ENCODE measurements around the gene ATOH8.

GRCh38 chr2:85761512-85761944 lies 7.7 kb downstream of the ATOH8 start:
- TF ChIP-seq, protein P1, sequence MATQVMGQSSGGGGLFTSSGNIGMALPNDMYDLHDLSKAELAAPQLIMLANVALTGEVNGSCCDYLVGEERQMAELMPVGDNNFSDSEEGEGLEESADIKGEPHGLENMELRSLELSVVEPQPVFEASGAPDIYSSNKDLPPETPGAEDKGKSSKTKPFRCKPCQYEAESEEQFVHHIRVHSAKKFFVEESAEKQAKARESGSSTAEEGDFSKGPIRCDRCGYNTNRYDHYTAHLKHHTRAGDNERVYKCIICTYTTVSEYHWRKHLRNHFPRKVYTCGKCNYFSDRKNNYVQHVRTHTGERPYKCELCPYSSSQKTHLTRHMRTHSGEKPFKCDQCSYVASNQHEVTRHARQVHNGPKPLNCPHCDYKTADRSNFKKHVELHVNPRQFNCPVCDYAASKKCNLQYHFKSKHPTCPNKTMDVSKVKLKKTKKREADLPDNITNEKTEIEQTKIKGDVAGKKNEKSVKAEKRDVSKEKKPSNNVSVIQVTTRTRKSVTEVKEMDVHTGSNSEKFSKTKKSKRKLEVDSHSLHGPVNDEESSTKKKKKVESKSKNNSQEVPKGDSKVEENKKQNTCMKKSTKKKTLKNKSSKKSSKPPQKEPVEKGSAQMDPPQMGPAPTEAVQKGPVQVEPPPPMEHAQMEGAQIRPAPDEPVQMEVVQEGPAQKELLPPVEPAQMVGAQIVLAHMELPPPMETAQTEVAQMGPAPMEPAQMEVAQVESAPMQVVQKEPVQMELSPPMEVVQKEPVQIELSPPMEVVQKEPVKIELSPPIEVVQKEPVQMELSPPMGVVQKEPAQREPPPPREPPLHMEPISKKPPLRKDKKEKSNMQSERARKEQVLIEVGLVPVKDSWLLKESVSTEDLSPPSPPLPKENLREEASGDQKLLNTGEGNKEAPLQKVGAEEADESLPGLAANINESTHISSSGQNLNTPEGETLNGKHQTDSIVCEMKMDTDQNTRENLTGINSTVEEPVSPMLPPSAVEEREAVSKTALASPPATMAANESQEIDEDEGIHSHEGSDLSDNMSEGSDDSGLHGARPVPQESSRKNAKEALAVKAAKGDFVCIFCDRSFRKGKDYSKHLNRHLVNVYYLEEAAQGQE (IDR thresholded peaks at IDR 0.05; ENCODE audit: insufficient replicate concordance, low read depth): no peak
- no peak for TF ChIP-seq POLR2AphosphoS5 (IDR thresholded peaks at IDR 0.05; ENCODE audit: low read depth)
